ENCODE results near the gene AUH. TPM values are rescaled to one million over a fixed set of nuclear protein-coding genes. Genes with fewer than 3 reads are reported as not detected.

The AUH gene
- total RNA-seq, 2 donors from 2014 or later, result 27.4 to 36.1 TPM

DNA sequence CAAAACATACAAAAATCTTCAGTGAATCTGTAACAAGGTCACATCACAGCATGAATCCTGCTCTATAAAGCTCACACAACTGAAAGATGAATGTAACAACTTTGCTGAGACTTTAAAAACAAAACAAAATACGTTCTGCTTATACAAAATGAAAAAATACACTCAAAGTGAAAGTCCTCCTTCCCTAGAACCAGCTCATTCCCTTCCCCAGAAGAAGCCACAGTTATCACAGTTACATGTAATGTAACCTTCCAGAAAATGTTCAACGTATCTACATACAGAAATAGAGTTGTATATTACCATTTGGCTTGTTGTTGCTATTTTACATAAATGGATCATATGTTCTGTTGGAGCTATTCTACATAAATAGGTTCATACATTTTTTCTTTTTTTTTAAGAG lies 2.6 kb downstream of the AUH start:
- H3K4me1 ChIP-seq (ENCODE audit: control insufficient read depth in 1 of 2, low read depth in 2 of 2), result peaks cover 14 to 27% of the 10 kb centered on the region in 2 donors
- H3K9me3 ChIP-seq, result no peaks in the 10 kb centered on the region
- H3K27ac ChIP-seq, result no peak overlapping the region
- DNase-seq (ENCODE audit: low spot score) (no peak), ATAC-seq (ENCODE audit: insufficient number of reproducible peaks, low FRiP score, low read depth) (no peak)
- no peaks in the 10 kb centered on the region for H3K36me3 ChIP-seq
- no peak overlapping the region for H3K4me3 ChIP-seq
- TF ChIP-seq, protein P1, sequence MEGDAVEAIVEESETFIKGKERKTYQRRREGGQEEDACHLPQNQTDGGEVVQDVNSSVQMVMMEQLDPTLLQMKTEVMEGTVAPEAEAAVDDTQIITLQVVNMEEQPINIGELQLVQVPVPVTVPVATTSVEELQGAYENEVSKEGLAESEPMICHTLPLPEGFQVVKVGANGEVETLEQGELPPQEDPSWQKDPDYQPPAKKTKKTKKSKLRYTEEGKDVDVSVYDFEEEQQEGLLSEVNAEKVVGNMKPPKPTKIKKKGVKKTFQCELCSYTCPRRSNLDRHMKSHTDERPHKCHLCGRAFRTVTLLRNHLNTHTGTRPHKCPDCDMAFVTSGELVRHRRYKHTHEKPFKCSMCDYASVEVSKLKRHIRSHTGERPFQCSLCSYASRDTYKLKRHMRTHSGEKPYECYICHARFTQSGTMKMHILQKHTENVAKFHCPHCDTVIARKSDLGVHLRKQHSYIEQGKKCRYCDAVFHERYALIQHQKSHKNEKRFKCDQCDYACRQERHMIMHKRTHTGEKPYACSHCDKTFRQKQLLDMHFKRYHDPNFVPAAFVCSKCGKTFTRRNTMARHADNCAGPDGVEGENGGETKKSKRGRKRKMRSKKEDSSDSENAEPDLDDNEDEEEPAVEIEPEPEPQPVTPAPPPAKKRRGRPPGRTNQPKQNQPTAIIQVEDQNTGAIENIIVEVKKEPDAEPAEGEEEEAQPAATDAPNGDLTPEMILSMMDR (IDR thresholded peaks at IDR 0.05), result no peak
- no peaks in the 10 kb centered on the region for H3K27me3 ChIP-seq (replicated peaks; ENCODE audit: insufficient read depth)

DNA sequence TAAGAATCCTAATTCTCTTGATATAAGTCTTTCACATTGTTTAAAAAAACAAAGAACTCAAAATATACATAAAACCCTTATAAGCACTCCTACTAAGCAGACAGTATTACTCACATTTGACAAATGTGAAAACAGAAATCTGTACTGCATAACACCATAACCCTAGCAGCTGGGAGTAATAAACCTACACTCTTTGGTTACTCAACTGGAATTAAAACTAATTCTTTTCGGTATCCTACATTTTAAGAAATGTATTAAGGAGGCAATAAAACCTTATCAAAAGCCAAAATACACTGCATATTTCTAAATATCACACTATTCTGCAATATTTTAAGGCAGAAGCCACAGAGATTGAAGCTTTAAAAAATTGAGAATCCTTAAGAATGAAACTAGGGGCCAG lies 6.8 kb downstream of the AUH start:
- H3K27ac ChIP-seq, result no peak overlapping the region

DNA sequence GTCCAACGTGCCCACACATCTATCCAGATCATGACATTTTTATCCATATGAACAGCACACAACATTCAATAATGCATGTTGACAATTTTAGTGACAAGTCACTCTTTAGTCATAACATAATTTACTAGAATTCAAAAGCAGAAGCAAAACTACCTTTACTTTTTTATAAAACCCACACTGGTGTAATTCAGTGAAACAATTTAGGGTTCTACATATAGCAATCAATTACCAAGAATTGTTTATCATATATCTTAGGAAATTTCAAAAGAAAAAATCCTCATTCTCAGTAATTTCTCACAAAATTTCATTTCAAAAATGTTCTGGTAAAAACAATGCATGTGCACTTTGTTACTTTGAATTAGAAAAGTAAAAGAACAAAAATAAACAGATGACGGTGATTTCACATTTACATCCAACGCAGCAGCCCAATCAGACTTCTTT lies 12.6 kb downstream of the AUH start:
- ATAC-seq (ENCODE audit: insufficient number of reproducible peaks, low FRiP score, low read depth) (no peak), DNase-seq (ENCODE audit: low spot score) (no peak)
- Histone ChIP-seq H3K36me3 (no peaks in the 10 kb centered on the region), H3K4me1 (ENCODE audit: control insufficient read depth in 1 of 2, low read depth in 2 of 2) (no peaks in the 10 kb centered on the region), H3K4me3 (no peak overlapping the region), H3K27ac (no peak overlapping the region), H3K27me3 (replicated peaks; ENCODE audit: insufficient read depth) (no peaks in the 10 kb centered on the region), H3K9me3 (no peaks in the 10 kb centered on the region)
- TF ChIP-seq, protein P1 (IDR thresholded peaks at IDR 0.05), result no peak

More for the DNA sequence above, 6.8 kb downstream of the AUH start:
- ATAC-seq (ENCODE audit: insufficient number of reproducible peaks, low FRiP score, low read depth) (no peak), DNase-seq (ENCODE audit: low spot score) (no peak)
- H3K9me3 ChIP-seq, result no peaks in the 10 kb centered on the region
- H3K4me1 ChIP-seq (ENCODE audit: control insufficient read depth in 1 of 2, low read depth in 2 of 2), result peaks cover 6 to 9% of the 10 kb centered on the region in 2 donors
- H3K27me3 ChIP-seq (replicated peaks; ENCODE audit: insufficient read depth), result no peaks in the 10 kb centered on the region
- TF ChIP-seq, protein P1 (IDR thresholded peaks at IDR 0.05), result no peak
- H3K36me3 ChIP-seq, result no peaks in the 10 kb centered on the region
- no peak overlapping the region for H3K4me3 ChIP-seq

DNA sequence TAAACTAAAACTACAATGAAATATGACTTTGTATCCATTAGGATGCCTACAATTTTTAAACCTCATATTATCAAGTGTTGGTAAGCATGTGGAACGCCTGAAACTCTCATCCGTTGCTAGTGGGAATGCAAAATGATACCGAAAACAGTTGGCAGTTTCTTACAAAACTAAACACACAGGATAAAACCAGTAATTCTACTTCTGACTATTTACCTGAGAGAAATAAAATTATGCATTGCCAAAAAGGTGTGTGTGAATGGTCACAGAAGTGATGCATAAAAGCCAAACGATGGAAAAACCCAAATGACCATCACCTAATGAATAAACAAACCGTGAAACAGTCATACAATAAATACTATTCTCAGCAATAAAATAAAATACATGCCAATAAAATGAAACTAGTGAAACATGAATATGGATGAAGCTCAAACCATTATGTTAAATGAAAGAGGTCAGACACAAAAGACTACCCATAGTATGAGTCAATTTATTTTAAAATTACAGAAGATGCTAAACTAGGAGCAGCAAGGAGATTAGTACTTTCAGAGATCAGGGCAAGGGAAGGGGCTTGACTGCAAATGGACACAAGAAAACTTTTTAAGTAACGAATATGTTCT lies 13.4 kb downstream of the AUH start:
- Histone ChIP-seq H3K27me3 (replicated peaks; ENCODE audit: insufficient read depth) (no peaks in the 10 kb centered on the region), H3K36me3 (no peaks in the 10 kb centered on the region), H3K4me1 (ENCODE audit: control insufficient read depth in 1 of 2, low read depth in 2 of 2) (no peaks in the 10 kb centered on the region), H3K9me3 (no peaks in the 10 kb centered on the region), H3K27ac (no peak overlapping the region), H3K4me3 (no peak overlapping the region)
- no peak for ATAC-seq (ENCODE audit: insufficient number of reproducible peaks, low FRiP score, low read depth)
- TF ChIP-seq, protein P1 (IDR thresholded peaks at IDR 0.05), result no peak
- DNase-seq (ENCODE audit: low spot score), result no peak

DNA sequence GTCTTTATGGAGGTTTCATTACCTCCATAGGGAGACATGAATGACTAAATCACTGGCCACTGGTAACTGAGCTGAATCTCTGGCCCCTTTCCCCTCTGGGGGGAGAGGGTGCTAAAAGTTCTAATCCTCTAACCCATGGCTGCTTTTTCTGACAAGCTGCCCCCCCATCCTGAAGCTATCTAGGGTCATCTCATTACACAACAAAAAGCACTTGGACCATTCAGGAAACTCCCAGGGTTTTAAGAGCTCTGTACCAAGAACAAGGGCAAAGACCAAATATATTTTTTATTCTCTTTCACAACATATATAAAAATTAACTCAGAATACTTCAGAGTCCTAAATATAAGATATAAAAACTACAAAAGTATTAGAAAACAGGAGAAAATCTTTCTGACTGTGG lies 14.3 kb downstream of the AUH start:
- H3K9me3 ChIP-seq, result no peaks in the 10 kb centered on the region

More for the DNA sequence above, 14.3 kb downstream of the AUH start:
- TF ChIP-seq, protein P1 (IDR thresholded peaks at IDR 0.05), result no peak
- no peak overlapping the region for H3K27ac ChIP-seq
- no peaks in the 10 kb centered on the region for H3K4me1 ChIP-seq (ENCODE audit: control insufficient read depth in 1 of 2, low read depth in 2 of 2)
- no peak for ATAC-seq (ENCODE audit: insufficient number of reproducible peaks, low FRiP score, low read depth)
- H3K36me3 ChIP-seq, result peaks cover 2% of the 10 kb centered on the region
- no peak for DNase-seq (ENCODE audit: low spot score)
- H3K4me3 ChIP-seq, result no peak overlapping the region
- no peaks in the 10 kb centered on the region for H3K27me3 ChIP-seq (replicated peaks; ENCODE audit: insufficient read depth)

All from thoracic aorta (tissue), 2 donors.